AG09309 (cell line): Measurements from ENCODE around the gene STK33.

ENCODE experiments used
- DNase-seq: peaks from one replicate; pipeline ENCODE4 v3.0.0-alpha.2; 2010; ENCODE audit warnings: low read depth
- H3K4me3 ChIP-seq: 2 replicates; pipeline ENCODE4 v1.5.1; 2011; ENCODE audit warnings: mild to moderate bottlenecking, low read depth, low read length, moderate library complexity; ENCODE audit not compliant: control insufficient read depth
- TF ChIP-seq, protein P1 (sequence below): IDR thresholded peaks from 2 replicates; pipeline ENCODE4 v1.5.1; 2011; ENCODE audit warnings: mild to moderate bottlenecking, low read depth, low read length, inconsistent platforms; ENCODE audit not compliant: insufficient read depth, control insufficient read depth; ENCODE audit errors: missing control alignments

Gene STK33

DNA sequence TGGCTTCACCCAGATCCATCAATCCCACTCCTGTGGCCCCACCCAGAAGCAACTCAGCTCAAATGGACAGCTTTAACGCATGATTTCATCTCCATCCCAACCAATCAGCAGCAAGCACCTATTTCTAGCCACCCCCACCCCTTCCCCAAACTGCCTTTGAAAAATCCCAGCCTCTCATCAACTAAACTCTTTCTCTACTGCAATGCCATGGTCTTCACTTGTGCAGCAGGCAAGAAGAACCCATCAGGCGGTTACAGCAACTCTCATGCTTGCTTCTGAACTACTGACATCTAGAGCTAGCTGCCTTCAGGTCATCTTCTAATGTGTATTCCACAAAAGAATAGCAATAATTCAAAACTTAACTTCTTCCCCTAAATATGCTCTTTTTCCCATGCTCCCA, 42.1 kb upstream of the STK33 start:
- H3K4me3 ChIP-seq: no peak overlapping the region
- DNase-seq: no peak
- TF ChIP-seq, protein P1, sequence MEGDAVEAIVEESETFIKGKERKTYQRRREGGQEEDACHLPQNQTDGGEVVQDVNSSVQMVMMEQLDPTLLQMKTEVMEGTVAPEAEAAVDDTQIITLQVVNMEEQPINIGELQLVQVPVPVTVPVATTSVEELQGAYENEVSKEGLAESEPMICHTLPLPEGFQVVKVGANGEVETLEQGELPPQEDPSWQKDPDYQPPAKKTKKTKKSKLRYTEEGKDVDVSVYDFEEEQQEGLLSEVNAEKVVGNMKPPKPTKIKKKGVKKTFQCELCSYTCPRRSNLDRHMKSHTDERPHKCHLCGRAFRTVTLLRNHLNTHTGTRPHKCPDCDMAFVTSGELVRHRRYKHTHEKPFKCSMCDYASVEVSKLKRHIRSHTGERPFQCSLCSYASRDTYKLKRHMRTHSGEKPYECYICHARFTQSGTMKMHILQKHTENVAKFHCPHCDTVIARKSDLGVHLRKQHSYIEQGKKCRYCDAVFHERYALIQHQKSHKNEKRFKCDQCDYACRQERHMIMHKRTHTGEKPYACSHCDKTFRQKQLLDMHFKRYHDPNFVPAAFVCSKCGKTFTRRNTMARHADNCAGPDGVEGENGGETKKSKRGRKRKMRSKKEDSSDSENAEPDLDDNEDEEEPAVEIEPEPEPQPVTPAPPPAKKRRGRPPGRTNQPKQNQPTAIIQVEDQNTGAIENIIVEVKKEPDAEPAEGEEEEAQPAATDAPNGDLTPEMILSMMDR: no peak

DNA sequence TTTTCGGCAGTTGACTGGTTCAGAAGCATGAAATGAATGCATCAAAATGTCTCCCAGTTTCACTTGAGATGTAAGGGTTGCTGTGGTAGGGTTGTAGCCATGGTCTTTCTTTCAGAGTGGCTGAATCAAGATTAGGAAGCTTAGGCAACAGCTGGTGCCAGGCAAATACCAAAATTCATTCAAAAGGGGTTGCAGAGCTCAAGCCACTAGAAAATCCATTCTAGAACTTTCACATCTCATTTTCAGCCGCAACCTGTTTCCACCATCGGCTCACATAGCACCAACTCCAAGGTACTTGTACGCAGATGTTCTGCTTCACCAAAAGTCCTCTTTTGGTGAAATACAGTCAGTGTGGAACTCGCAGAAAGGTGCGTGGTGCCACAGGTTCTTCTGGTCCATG, 40.5 kb upstream of the STK33 start:
- no peak for DNase-seq
- TF ChIP-seq, protein P1: no peak
- H3K4me3 ChIP-seq: no peak overlapping the region

DNA sequence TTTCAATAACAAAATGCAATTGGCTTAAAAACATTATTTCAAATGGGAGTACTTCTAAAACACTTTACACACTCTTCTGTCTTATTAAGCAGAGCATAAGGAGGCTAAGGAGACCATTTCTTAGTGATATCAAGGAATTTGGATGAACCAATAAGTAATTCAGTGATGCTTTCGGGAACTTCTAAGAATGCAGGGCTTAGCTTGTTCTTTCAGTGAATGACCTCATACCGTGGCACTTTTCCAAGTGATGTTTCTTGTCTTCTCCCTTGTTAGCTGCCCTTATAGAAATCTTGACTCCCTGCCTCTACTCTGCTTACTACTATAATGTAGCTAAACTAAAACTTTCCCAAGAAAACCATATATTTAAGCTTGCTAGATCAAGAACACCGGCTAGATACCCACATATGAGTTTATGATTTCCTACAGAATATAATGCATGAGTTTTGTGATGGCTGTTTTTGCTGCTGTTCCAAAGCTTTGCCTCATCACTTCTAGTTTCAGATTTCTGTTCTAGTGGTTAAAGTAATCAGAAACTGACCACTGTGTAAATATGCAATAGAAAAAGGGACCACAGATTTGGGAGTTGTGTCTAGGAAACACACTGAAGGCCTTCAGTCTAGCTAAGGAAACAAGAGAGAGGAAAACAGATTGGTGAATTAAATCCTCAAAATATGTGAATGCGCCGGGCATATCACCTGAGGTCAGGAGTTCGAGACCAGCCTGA, 37.5 kb upstream of the STK33 start:
- H3K4me3 ChIP-seq: no peak overlapping the region
- DNase-seq: peak; percentile 48
- TF ChIP-seq, protein P1: no peak

DNA sequence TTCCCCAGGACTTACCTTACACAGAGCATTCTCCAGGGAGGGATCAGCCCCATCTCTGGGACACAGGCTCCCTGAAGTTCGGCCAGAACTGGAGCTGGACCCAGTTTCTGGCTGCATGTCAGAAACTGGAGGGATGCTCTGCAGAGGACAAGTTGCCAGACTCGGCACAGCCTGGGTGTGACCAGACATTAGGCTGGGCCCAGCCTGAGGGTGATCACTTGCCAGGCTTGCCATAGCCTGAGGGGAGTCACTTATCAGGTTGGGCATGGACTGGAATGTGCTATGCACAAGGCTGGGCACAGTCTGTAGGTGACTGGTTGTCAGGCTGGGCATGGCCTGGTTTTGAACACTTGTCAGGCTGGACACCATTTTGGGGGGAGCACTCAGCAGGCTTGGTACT, 30.7 kb upstream of the STK33 start:
- TF ChIP-seq, protein P1: no peak
- H3K4me3 ChIP-seq: no peak overlapping the region
- DNase-seq: no peak

DNA sequence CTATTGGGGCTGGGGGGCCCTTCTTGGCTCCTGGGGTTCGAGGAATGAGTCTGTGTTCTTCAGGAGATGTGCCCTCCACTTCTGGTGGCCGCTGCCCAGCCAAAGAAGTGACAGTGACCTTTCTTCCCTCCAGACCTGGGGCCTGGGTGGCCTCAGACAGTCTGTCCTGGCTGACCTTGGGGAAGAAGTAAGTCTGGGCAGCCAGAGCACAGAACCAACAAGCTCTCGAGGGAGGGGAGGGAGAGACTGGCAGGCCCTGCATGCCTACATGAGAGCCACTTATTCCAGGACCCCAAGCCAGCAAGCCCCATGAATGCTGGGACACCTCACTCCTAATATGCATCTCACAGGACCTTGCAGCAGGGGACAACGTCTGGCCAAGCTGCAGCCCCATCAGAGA, 27.1 kb upstream of the STK33 start:
- H3K4me3 ChIP-seq: no peak overlapping the region
- no peak for DNase-seq
- TF ChIP-seq, protein P1: no peak

DNA sequence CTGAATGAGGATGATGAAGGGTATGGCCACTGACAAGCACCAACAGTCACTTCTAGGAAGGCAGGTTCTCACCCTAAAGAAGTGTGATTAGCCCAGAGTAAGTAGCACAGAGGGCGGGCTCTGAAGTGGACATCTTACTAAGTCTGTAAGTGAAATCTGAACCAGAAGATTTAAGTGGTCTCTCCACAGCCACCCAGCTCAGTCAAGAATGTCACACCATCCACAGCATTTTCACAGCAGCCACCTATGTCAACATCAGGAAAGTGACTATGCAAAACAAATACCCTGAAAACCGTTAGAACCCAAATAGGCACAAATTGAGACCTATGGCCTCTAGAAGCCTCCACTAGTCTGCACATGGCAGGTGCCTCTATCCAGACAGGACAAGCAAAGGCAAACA, 23.0 kb upstream of the STK33 start:
- no peak for DNase-seq
- no peak overlapping the region for H3K4me3 ChIP-seq
- TF ChIP-seq, protein P1: no peak
